GM23338 (cell line): ENCODE measurements around the gene CD22. TPM values are rescaled to one million over a fixed set of nuclear protein-coding genes. Genes with fewer than 3 reads are reported as not detected.

Experiments
- ATAC-seq: fragments of 200-7000 bp; cut with Tn5 transposase; 3 replicates; pipeline ENCODE4 v1.9.1; 2020
- DNase-seq: peaks from one replicate; pipeline ENCODE4 v3.0.0-alpha.2; 2015; ENCODE audit warnings: low spot score
- H2AFZ ChIP-seq: fragments of 200-600 bp; sonication (generic); 2 replicates; pipeline ENCODE4 v1.8.0; 2016; ENCODE audit warnings: antibody characterized with exemption, mild to moderate bottlenecking, moderate library complexity
- H3F3A ChIP-seq: fragments of 200-600 bp; sonication (generic); replicated peaks from 2 replicates; pipeline ENCODE4 v1.8.0; 2017; ENCODE audit warnings: antibody characterized with exemption, mixed run types, low read depth
- H3K27ac ChIP-seq: fragments of 200-600 bp; sonication (generic); 2 replicates; pipeline ENCODE4 v1.6.1; 2016; ENCODE audit warnings: low read depth
- H3K27me3 ChIP-seq: fragments of 200-600 bp; sonication (generic); 2 replicates; pipeline ENCODE4 v1.8.0; 2016; ENCODE audit warnings: mild to moderate bottlenecking, mixed run types, moderate library complexity; ENCODE audit not compliant: insufficient read depth
- H3K36me3 ChIP-seq: fragments of 200-600 bp; sonication (generic); 2 replicates; pipeline ENCODE4 v1.8.0; 2016; ENCODE audit warnings: mild to moderate bottlenecking; ENCODE audit not compliant: insufficient read depth
- H3K4me1 ChIP-seq: fragments of 200-600 bp; sonication (generic); 2 replicates; pipeline ENCODE4 v1.8.0; 2016; ENCODE audit warnings: mild to moderate bottlenecking, moderate library complexity; ENCODE audit not compliant: insufficient read depth
- H3K4me2 ChIP-seq: fragments of 200-600 bp; sonication (generic); 2 replicates; pipeline ENCODE4 v1.7.1; 2017; ENCODE audit warnings: mixed run types
- H3K4me3 ChIP-seq: fragments of 200-600 bp; sonication (generic); 2 replicates; pipeline ENCODE4 v1.6.1; 2016; ENCODE audit warnings: mixed run types
- H3K79me2 ChIP-seq: fragments of 200-600 bp; sonication (generic); replicated peaks from 2 replicates; pipeline ENCODE4 v1.8.0; 2017; ENCODE audit warnings: mild to moderate bottlenecking; ENCODE audit not compliant: insufficient read depth
- H3K9me2 ChIP-seq: fragments of 200-600 bp; sonication (generic); 2 replicates; pipeline ENCODE4 v1.8.0; 2017; ENCODE audit not compliant: insufficient read depth
- H4K20me1 ChIP-seq: fragments of 200-600 bp; sonication (generic); replicated peaks from 2 replicates; pipeline ENCODE4 v1.8.0; 2017; ENCODE audit warnings: mild to moderate bottlenecking; ENCODE audit not compliant: insufficient read depth
- H3K27ac Mint-ChIP-seq: 2 replicates; pipeline ENCODE4 v1.8.0; 2020; ENCODE audit warnings: inconsistent platforms, mild to moderate bottlenecking, moderate library complexity, mixed read lengths
- H3K27me3 Mint-ChIP-seq: 3 replicates; pipeline ENCODE4 v1.8.0; 2022; ENCODE audit warnings: low read depth, mild to moderate bottlenecking, moderate library complexity, mixed read lengths, inconsistent platforms; ENCODE audit not compliant: insufficient read depth, poor library complexity
- H3K36me3 Mint-ChIP-seq: 3 replicates; pipeline ENCODE4 v1.8.0; 2021; ENCODE audit warnings: low read depth, mild to moderate bottlenecking, inconsistent platforms, moderate library complexity, mixed read lengths
- H3K4me1 Mint-ChIP-seq: 3 replicates; pipeline ENCODE4 v1.8.0; 2020; ENCODE audit warnings: mild to moderate bottlenecking, inconsistent platforms, mixed read lengths
- H3K4me3 Mint-ChIP-seq: 3 replicates; pipeline ENCODE4 v1.8.0; 2021; ENCODE audit warnings: moderate library complexity, mild to moderate bottlenecking, inconsistent platforms, mixed read lengths
- H3K9me3 Mint-ChIP-seq: 3 replicates; pipeline ENCODE4 v1.8.0; 2020; ENCODE audit warnings: moderate library complexity, mild to moderate bottlenecking, inconsistent platforms, mixed read lengths
- CREB1 ChIP-seq: fragments of 250-450 bp; sonication (Bioruptor Pico); IDR thresholded peaks from 2 replicates; pipeline ENCODE4 v1.5.0; 2020; ENCODE audit warnings: low read depth, mild to moderate bottlenecking, moderate library complexity
- CTCF ChIP-seq, 2 experiments: fragments of 200-600 bp in 1 of 2; sonication (generic) in 1 of 2; conservative IDR thresholded peaks; 2 replicates each; pipeline versions ENCODE4 v1.5.1 to v1.6.1; 2016 to 2017; ENCODE audit warnings: antibody characterized with exemption in 2 of 2, low read depth in 2 of 2, mild to moderate bottlenecking in 2 of 2, moderate library complexity in 1 of 2
- ETS1 ChIP-seq: IDR thresholded peaks from 2 replicates; pipeline ENCODE4 v1.6.1; 2016; ENCODE audit warnings: antibody characterized with exemption
- EZH2phosphoT487 ChIP-seq: fragments of 200-600 bp; sonication (generic); IDR thresholded peaks from one replicate; pipeline ENCODE4 v1.8.1; 2018; ENCODE audit warnings: antibody characterized with exemption; ENCODE audit not compliant: unreplicated experiment
- JUNB ChIP-seq: IDR thresholded peaks from one replicate; pipeline ENCODE4 v1.6.1; 2016; ENCODE audit warnings: antibody characterized with exemption; ENCODE audit not compliant: unreplicated experiment
- NANOG ChIP-seq: IDR thresholded peaks from 2 replicates; pipeline ENCODE4 v1.6.1; 2016; ENCODE audit warnings: antibody characterized with exemption, borderline replicate concordance
- POLR2AphosphoS5 ChIP-seq: IDR thresholded peaks from 2 replicates; pipeline ENCODE4 v1.6.1; 2016; ENCODE audit warnings: antibody characterized with exemption, low read depth
- STAT1 ChIP-seq: IDR thresholded peaks from one replicate; pipeline ENCODE4 v1.6.1; 2016; ENCODE audit warnings: antibody characterized with exemption; ENCODE audit not compliant: unreplicated experiment
- ZNF114 ChIP-seq: fragments of 250-450 bp; sonication (Bioruptor Pico); IDR thresholded peaks from 2 replicates; pipeline ENCODE4 v1.5.0; 2020; ENCODE audit warnings: mild to moderate bottlenecking, moderate library complexity
- polyA plus RNA-seq: library from polyadenylated mRNA; unstranded; fragments of >200 nt; fragmentation: Nextera tagmentation; extraction: Ambion mirVana; gene quantifications from 2 replicates; pipeline ENCODE4 v1.2.1, GENCODE V29; 2016
- total RNA-seq: library from RNA; depleted of rRNA; stranded (reverse); fragments of >200 nt; shearing (Covaris generic); gene quantifications from 2 replicates; pipeline ENCODE4 v1.2.3, GENCODE V29; 2014
- TF ChIP-seq, protein P1 (sequence below): IDR thresholded peaks from one replicate; pipeline ENCODE4 v1.6.1; 2018; ENCODE audit warnings: antibody characterized with exemption; ENCODE audit not compliant: unreplicated experiment
- TF ChIP-seq, protein P2 (sequence below): fragments of 250-450 bp; sonication (Bioruptor Pico); IDR thresholded peaks from 2 replicates; pipeline ENCODE4 v1.5.0; 2020; ENCODE audit warnings: mild to moderate bottlenecking, moderate library complexity

CD22 gene
- total and polyA plus RNA-seq, 2 experiments from 2014 or later, result 0.10 to 0.32 TPM

DNA sequence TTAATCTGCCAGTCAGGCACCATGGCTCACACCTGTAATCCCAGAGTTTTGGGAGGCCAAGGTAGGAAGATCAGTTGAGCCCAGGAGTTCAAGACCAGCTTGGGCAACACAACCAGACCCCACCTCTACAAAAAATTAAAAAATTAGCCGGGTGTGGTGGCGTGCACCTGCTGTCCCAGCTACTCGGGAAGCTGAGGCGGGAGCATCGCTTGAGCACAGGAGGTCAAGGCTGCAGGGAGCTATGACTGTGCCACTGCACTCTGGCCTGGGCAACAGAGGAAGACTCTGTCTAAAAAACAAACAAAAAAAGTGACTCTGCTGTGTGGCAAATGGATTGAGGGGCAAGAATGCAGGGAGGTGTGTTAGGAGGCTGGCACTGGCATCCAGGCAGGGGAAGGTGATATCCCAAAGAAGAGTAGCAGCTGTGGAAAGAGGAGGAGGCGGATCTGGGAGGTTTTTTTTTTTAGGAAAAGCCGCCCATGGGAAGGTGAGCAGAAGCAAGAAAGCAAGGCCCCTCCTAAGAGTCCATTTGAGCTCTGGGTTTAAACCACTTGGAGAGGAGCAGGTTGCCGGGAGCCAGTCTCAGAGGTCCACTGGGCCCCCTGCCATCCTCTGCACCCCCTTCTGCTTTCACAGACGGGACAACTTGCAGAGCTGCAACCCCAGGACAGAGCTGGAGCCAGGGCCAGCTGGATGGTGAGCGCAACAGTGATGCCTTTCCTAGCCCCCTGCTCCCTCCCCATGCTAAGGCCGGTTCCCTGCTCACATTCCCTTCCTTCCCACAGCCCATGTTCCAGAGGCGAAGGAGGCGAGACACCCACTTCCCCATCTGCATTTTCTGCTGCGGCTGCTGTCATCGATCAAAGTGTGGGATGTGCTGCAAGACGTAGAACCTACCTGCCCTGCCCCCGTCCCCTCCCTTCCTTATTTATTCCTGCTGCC lies 44.6 kb upstream of the CD22 start:
- H3K9me3 Mint-ChIP-seq, result no peaks in the 10 kb centered on the region
- Histone ChIP-seq H3K27ac (no peak overlapping the region), H4K20me1 (no peaks in the 10 kb centered on the region), H2AFZ (peak overlapping the region; percentile 98), H3K4me2 (peak overlapping the region; percentile 72), H3K27me3 (no peaks in the 10 kb centered on the region), H3K36me3 (no peaks in the 10 kb centered on the region), H3K4me3 (no peak overlapping the region), H3K79me2 (no peaks in the 10 kb centered on the region), H3K4me1 (0 out of 2 replicates have a peak, but pooled peaks cover 8% of the 10 kb centered on the region), H3F3A (no peaks in the 10 kb centered on the region), H3K9me2 (no peaks in the 10 kb centered on the region)
- H3K4me3 Mint-ChIP-seq, result peak overlapping the region; percentile 7; the same call in 2 of the 3 replicates
- DNase-seq, result peak; percentile 42
- H3K36me3 Mint-ChIP-seq, result peaks cover 4% of the 10 kb centered on the region; the same call in 1 of the 3 replicates
- H3K27me3 Mint-ChIP-seq, result peaks cover 22% of the 10 kb centered on the region
- peaks cover 11% of the 10 kb centered on the region for H3K4me1 Mint-ChIP-seq
- no peak overlapping the region for H3K27ac Mint-ChIP-seq
- ATAC-seq, result peak; percentile 20; the same call in 2 of the 3 replicates
- no peak for TF ChIP-seq ETS1
- TF ChIP-seq POLR2AphosphoS5, result no peak
- TF ChIP-seq STAT1, result no peak
- TF ChIP-seq EZH2phosphoT487, result no peak
- TF ChIP-seq, protein P1, sequence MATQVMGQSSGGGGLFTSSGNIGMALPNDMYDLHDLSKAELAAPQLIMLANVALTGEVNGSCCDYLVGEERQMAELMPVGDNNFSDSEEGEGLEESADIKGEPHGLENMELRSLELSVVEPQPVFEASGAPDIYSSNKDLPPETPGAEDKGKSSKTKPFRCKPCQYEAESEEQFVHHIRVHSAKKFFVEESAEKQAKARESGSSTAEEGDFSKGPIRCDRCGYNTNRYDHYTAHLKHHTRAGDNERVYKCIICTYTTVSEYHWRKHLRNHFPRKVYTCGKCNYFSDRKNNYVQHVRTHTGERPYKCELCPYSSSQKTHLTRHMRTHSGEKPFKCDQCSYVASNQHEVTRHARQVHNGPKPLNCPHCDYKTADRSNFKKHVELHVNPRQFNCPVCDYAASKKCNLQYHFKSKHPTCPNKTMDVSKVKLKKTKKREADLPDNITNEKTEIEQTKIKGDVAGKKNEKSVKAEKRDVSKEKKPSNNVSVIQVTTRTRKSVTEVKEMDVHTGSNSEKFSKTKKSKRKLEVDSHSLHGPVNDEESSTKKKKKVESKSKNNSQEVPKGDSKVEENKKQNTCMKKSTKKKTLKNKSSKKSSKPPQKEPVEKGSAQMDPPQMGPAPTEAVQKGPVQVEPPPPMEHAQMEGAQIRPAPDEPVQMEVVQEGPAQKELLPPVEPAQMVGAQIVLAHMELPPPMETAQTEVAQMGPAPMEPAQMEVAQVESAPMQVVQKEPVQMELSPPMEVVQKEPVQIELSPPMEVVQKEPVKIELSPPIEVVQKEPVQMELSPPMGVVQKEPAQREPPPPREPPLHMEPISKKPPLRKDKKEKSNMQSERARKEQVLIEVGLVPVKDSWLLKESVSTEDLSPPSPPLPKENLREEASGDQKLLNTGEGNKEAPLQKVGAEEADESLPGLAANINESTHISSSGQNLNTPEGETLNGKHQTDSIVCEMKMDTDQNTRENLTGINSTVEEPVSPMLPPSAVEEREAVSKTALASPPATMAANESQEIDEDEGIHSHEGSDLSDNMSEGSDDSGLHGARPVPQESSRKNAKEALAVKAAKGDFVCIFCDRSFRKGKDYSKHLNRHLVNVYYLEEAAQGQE, result no peak
- TF ChIP-seq NANOG, result no peak
- no peak for TF ChIP-seq JUNB
- TF ChIP-seq CTCF (conservative IDR thresholded peaks at IDR 0.05; ENCODE audit: low read depth in 2 of 2), result no peak
- TF ChIP-seq, protein P2, sequence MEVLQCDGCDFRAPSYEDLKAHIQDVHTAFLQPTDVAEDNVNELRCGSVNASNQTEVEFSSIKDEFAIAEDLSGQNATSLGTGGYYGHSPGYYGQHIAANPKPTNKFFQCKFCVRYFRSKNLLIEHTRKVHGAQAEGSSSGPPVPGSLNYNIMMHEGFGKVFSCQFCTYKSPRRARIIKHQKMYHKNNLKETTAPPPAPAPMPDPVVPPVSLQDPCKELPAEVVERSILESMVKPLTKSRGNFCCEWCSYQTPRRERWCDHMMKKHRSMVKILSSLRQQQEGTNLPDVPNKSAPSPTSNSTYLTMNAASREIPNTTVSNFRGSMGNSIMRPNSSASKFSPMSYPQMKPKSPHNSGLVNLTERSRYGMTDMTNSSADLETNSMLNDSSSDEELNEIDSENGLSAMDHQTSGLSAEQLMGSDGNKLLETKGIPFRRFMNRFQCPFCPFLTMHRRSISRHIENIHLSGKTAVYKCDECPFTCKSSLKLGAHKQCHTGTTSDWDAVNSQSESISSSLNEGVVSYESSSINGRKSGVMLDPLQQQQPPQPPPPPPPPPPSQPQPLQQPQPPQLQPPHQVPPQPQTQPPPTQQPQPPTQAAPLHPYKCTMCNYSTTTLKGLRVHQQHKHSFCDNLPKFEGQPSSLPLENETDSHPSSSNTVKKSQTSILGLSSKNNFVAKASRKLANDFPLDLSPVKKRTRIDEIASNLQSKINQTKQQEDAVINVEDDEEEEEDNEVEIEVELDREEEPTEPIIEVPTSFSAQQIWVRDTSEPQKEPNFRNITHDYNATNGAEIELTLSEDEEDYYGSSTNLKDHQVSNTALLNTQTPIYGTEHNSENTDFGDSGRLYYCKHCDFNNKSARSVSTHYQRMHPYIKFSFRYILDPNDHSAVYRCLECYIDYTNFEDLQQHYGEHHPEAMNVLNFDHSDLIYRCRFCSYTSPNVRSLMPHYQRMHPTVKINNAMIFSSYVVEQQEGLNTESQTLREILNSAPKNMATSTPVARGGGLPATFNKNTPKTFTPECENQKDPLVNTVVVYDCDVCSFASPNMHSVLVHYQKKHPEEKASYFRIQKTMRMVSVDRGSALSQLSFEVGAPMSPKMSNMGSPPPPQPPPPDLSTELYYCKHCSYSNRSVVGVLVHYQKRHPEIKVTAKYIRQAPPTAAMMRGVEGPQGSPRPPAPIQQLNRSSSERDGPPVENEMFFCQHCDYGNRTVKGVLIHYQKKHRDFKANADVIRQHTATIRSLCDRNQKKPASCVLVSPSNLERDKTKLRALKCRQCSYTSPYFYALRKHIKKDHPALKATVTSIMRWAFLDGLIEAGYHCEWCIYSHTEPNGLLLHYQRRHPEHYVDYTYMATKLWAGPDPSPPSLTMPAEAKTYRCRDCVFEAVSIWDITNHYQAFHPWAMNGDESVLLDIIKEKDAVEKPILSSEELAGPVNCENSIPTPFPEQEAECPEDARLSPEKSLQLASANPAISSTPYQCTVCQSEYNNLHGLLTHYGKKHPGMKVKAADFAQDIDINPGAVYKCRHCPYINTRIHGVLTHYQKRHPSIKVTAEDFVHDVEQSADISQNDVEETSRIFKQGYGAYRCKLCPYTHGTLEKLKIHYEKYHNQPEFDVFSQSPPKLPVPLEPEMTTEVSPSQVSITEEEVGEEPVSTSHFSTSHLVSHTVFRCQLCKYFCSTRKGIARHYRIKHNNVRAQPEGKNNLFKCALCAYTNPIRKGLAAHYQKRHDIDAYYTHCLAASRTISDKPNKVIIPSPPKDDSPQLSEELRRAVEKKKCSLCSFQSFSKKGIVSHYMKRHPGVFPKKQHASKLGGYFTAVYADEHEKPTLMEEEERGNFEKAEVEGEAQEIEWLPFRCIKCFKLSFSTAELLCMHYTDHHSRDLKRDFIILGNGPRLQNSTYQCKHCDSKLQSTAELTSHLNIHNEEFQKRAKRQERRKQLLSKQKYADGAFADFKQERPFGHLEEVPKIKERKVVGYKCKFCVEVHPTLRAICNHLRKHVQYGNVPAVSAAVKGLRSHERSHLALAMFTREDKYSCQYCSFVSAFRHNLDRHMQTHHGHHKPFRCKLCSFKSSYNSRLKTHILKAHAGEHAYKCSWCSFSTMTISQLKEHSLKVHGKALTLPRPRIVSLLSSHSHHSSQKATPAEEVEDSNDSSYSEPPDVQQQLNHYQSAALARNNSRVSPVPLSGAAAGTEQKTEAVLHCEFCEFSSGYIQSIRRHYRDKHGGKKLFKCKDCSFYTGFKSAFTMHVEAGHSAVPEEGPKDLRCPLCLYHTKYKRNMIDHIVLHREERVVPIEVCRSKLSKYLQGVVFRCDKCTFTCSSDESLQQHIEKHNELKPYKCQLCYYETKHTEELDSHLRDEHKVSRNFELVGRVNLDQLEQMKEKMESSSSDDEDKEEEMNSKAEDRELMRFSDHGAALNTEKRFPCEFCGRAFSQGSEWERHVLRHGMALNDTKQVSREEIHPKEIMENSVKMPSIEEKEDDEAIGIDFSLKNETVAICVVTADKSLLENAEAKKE, result no peak
- TF ChIP-seq ZNF114 (CRISPR knock-in tag), result no peak
- TF ChIP-seq CREB1 (CRISPR knock-in tag), result no peak
